Right atrium auricular region (tissue), 2 donors: ENCODE measurements around the gene SLCO2A1. TPM values are rescaled to one million over a fixed set of nuclear protein-coding genes. Genes with fewer than 3 reads are reported as not detected.
A peak's percentile ranks its signal among the peaks of the same experiment; 100 is the strongest.

Experiments used
- DNase-seq: peaks from one replicate; pipeline ENCODE4 v3.0.0-alpha.2; 2019; ENCODE audit warnings: low spot score
- H3K27ac ChIP-seq, 2 donors: fragments of 200-600 bp; sonication (generic); 1 replicate in 1 of 2; 2 replicates in 1 of 2; pipeline ENCODE4 v1.5.1; 2016 to 2019
- H3K27me3 ChIP-seq, 2 donors: fragments of 200-600 bp; sonication (generic); one replicate each; pipeline versions ENCODE4 v1.5.1 to v1.6.0; 2017 to 2019
- H3K36me3 ChIP-seq: fragments of 200-600 bp; sonication (generic); one replicate; pipeline ENCODE4 v1.5.1; 2016
- H3K4me1 ChIP-seq, 2 donors: fragments of 200-600 bp; sonication (generic); one replicate each; pipeline versions ENCODE4 v1.5.1 to v1.6.0; 2017 to 2019
- H3K4me3 ChIP-seq, 2 donors: fragments of 200-600 bp; sonication (generic); 1 replicate in 1 of 2; 2 replicates in 1 of 2; pipeline ENCODE4 v1.5.1; 2017 to 2019; ENCODE audit warnings: mild to moderate bottlenecking in 1 of 2, moderate library complexity in 1 of 2
- H3K9me3 ChIP-seq, 2 donors: fragments of 200-600 bp; sonication (generic); one replicate each; pipeline ENCODE4 v1.5.1; 2019
- CTCF ChIP-seq, 2 donors: fragments of 200-600 bp; sonication (generic); IDR thresholded peaks; one replicate each; pipeline ENCODE4 v1.5.1; 2019; ENCODE audit warnings: antibody characterized with exemption in 2 of 2
- total RNA-seq, 2 donors: library from RNA; depleted of rRNA; stranded (reverse); fragments of >200 nt; gene quantifications; one replicate each; pipeline ENCODE4 v1.1.0, GENCODE V29; 2016

SLCO2A1 gene
- total RNA-seq, 2 donors from 2014 or later, result 15.1 to 36.4 TPM

DNA sequence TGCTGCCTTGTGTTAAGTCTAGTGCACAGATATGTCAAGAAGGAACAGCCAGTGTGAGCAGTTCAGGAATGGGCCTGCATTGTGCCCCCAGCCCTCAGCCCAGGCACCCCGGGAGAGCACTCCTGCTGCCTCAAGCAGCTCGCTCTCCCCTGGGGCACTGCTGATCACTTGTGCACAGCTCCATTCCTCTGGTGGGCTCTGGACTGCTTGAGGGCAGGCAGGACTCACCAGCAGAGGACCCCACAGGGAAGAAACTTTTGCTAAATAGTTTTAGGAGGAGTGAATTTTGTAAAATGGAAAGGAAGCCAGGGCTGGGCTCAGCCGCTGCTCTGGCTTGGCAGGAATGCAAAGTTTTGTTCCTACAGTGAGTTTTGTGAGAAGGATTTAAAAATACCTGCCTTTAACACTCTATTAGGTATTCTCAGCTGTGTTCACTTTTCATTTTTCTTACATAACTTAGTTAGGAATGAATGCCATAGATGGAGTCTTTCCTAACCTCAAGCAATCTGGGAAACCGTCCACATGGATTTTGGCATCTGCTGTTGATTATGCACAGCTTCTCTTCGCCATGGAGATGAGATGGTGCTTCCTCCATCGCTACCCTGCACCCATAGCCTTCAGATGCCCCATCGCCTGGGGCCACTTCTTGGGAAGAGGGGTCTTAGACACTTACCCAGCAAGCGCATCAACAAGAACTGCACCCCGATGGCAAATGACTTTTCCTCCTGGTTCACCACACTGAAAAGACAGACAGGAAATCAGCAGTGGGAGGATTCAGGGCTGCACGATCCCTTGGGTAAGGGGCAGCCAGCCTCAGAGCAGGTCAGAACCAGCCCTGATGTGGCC, 91.7 kb downstream of the SLCO2A1 start:
- no peaks in the 10 kb centered on the region for H3K9me3 ChIP-seq
- no peaks in the 10 kb centered on the region for H3K36me3 ChIP-seq
- H3K27ac ChIP-seq, result no peak overlapping the region
- no peak for TF ChIP-seq CTCF (IDR thresholded peaks at IDR 0.05)
- peaks cover 0 to 4% of the 10 kb centered on the region in 2 donors for H3K4me1 ChIP-seq
- DNase-seq, result peak; percentile 51
- no peak overlapping the region for H3K4me3 ChIP-seq
- H3K27me3 ChIP-seq, result no peaks in the 10 kb centered on the region

GRCh38 chr3:133937061-133937686, 92.6 kb downstream of the SLCO2A1 start:
- no peak overlapping the region for H3K27ac ChIP-seq
- no peak overlapping the region for H3K4me3 ChIP-seq
- TF ChIP-seq CTCF (IDR thresholded peaks at IDR 0.05), result no peak
- H3K27me3 ChIP-seq, result no peaks in the 10 kb centered on the region
- peak; percentile 23 for DNase-seq
- peaks cover 0 to 4% of the 10 kb centered on the region in 2 donors for H3K4me1 ChIP-seq
- no peaks in the 10 kb centered on the region for H3K36me3 ChIP-seq
- H3K9me3 ChIP-seq, result no peaks in the 10 kb centered on the region

DNA sequence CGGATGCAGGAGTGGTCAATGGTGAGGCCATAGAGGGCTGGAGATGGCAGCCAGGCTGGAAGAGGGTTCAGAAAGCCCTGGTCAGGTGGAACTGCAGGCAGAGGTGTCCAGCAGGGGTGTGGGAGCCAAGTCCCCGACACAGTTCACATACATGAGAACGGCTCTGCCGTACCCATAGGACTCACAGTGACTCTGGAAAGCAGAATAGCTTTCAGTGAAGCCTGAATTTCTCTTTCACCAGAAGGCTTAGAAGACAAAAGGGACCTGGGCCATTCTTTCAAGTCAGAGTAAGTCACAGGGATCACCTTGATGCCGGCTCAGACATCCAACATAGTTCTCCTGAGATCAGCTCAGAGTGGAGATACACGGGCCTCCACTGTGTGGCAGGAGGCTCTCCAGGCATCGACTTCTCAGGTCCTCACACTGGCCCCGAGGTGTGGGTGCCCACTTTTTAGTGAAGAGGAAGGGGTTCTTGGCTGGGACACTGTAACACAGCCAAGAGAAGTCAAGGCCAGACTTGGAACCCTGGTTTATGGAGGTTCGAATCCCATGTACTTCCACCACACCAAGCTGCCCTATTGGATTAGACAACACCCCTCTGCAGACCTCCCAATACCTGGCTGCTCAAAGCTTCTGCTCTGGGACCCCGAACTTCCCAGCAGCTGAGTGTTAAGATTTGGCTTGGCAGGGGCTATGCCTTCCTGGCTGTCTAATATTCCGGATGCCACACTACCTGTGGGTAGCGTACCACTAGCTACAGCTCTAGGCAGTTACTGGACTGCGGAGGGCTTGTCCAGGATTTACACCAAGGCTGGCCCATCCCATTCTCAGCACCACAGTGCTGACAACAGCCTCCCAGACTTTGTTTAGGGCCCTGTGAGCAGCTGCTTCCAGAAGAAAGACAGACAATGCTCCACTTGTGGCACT, 93.6 kb downstream of the SLCO2A1 start:
- Histone ChIP-seq H3K4me3 (no peak overlapping the region), H3K27ac (no peak overlapping the region), H3K4me1 (peaks cover 0 to 4% of the 10 kb centered on the region in 2 donors), H3K9me3 (no peaks in the 10 kb centered on the region), H3K36me3 (no peaks in the 10 kb centered on the region), H3K27me3 (no peaks in the 10 kb centered on the region)
- TF ChIP-seq CTCF (IDR thresholded peaks at IDR 0.05), result no peak
- DNase-seq, result peak; percentile 40

GRCh38 chr3:133934996-133935842, 94.5 kb downstream of the SLCO2A1 start:
- DNase-seq, result peak; percentile 36
- no peak for TF ChIP-seq CTCF (IDR thresholded peaks at IDR 0.05)
- H3K36me3 ChIP-seq, result no peaks in the 10 kb centered on the region
- H3K4me1 ChIP-seq, result peaks cover 0 to 4% of the 10 kb centered on the region in 2 donors
- H3K4me3 ChIP-seq, result no peak overlapping the region
- H3K9me3 ChIP-seq, result no peaks in the 10 kb centered on the region
- no peak overlapping the region for H3K27ac ChIP-seq
- no peaks in the 10 kb centered on the region for H3K27me3 ChIP-seq
